GM12878 (cell line): ENCODE measurements around the gene PRKCB. TPM values are rescaled to one million over a fixed set of nuclear protein-coding genes. Genes with fewer than 3 reads are reported as not detected.

Experiments
- ATAC-seq: fragments of 200-7000 bp; cut with Tn5 transposase; 3 replicates; pipeline ENCODE4 v1.9.1; 2020; ENCODE audit warnings: mild to moderate bottlenecking, moderate library complexity
- BruUV-seq: library from RNA; stranded (reverse); fragments of 400-500 nt; replicated peaks from 2 replicates; lab custom pipeline; 2021; lab: Mats Ljungman, UMichigan
- CTCF ChIA-PET: fragments of 300-600 bp; sonication (Branson Sonifier 250); formaldehyde crosslinking; extraction: SDS; loops from one replicate; lab custom pipeline; 2021; ENCODE audit warnings: inconsistent platforms; lab: Yijun Ruan, JAX
- POLR2A ChIA-PET: fragments of 350-600 bp; formaldehyde crosslinking; extraction: SDS; loops from one replicate; lab custom pipeline; 2021; ENCODE audit warnings: inconsistent platforms; lab: Charles Lee
- RAD21 ChIA-PET: fragments of 300-600 bp; sonication (Branson Sonifier 250); formaldehyde crosslinking; loops from one replicate; lab custom pipeline; 2023; ENCODE audit warnings: antibody characterized with exemption; ENCODE audit not compliant: unreplicated experiment; lab: Charles Lee
- SMC1A ChIA-PET: fragments of 300-600 bp; sonication (Branson Sonifier 250); formaldehyde crosslinking; loops from one replicate; lab custom pipeline; 2023; ENCODE audit not compliant: unreplicated experiment, uncharacterized antibody; lab: Charles Lee
- DNase-seq: peaks from one replicate; pipeline ENCODE4 v3.0.0-alpha.2; 2011; ENCODE audit warnings: low read depth, low spot score
- FAIRE-seq: peaks from 3 replicates; lab custom pipeline; 2011; peaks lifted over from hg19 to GRCh38; lab: Jason Lieb, UNC
- H2AFZ ChIP-seq: 2 replicates; pipeline ENCODE4 v1.6.0; 2011; ENCODE audit warnings: low read depth, low read length, control low read depth; ENCODE audit not compliant: control insufficient read depth
- H3K27ac ChIP-seq: 2 replicates; pipeline ENCODE4 v1.5.1; 2011; ENCODE audit warnings: control low read depth; ENCODE audit not compliant: control insufficient read depth, insufficient read depth
- H3K27me3 ChIP-seq, 2 experiments: replicated peaks in 1 of 2; 2 replicates each; pipeline versions ENCODE4 v1.6.0 to v1.6.1; 2011; ENCODE audit warnings: low read length in 1 of 2; ENCODE audit not compliant: control insufficient read depth in 2 of 2, insufficient read depth in 2 of 2
- H3K36me3 ChIP-seq, 2 experiments: 2 replicates each; pipeline ENCODE4 v1.5.1; 2011; ENCODE audit warnings: low read length in 1 of 2; ENCODE audit not compliant: control insufficient read depth in 2 of 2, insufficient read depth in 2 of 2
- H3K4me1 ChIP-seq: 2 replicates; pipeline ENCODE4 v1.6.1; 2011; ENCODE audit warnings: mild to moderate bottlenecking, low read length, moderate library complexity, mixed read lengths; ENCODE audit not compliant: control insufficient read depth, insufficient read depth
- H3K4me2 ChIP-seq: 2 replicates; pipeline ENCODE4 v1.6.0; 2011; ENCODE audit warnings: control low read depth; ENCODE audit not compliant: control insufficient read depth, insufficient read depth
- H3K4me3 ChIP-seq: fragments of 200-600 bp; sonication (generic); 2 replicates; pipeline ENCODE4 v1.5.1; 2016
- H3K79me2 ChIP-seq: 2 replicates; pipeline ENCODE4 v1.6.0; 2011; ENCODE audit warnings: low read length; ENCODE audit not compliant: control insufficient read depth, insufficient read depth
- H3K9ac ChIP-seq: 2 replicates; pipeline ENCODE4 v1.8.0; 2011; ENCODE audit warnings: low read length, control low read depth, mixed read lengths; ENCODE audit not compliant: control insufficient read depth, insufficient read depth
- H3K9me3 ChIP-seq: replicated peaks from 3 replicates; pipeline ENCODE4 v1.5.1; 2011; ENCODE audit warnings: mild to moderate bottlenecking, low read length; ENCODE audit not compliant: control insufficient read depth, insufficient read depth
- H4K20me1 ChIP-seq: 2 replicates; pipeline ENCODE4 v1.6.0; 2011; ENCODE audit not compliant: control insufficient read depth, insufficient read depth
- CBFB ChIP-seq: IDR thresholded peaks from 2 replicates; pipeline ENCODE4 v1.6.1; 2016; ENCODE audit warnings: antibody characterized with exemption, low read depth
- CEBPZ ChIP-seq: fragments of 150-350 bp; IDR thresholded peaks from 2 replicates; pipeline ENCODE4 v1.6.1; 2016; ENCODE audit warnings: low read depth, low read length
- CHD4 ChIP-seq: fragments of 200-600 bp; sonication (generic); IDR thresholded peaks from 2 replicates; pipeline ENCODE4 v1.6.1; 2016; ENCODE audit warnings: mild to moderate bottlenecking
- HDAC2 ChIP-seq: fragments of 200-600 bp; sonication (generic); IDR thresholded peaks from 2 replicates; pipeline ENCODE4 v1.6.1; 2017
- MEF2A ChIP-seq: IDR thresholded peaks from 2 replicates; pipeline ENCODE4 v1.6.1; 2011; ENCODE audit warnings: low read depth, mild to moderate bottlenecking, low read length, moderate library complexity; ENCODE audit not compliant: insufficient read depth
- MYC ChIP-seq: IDR thresholded peaks from 2 replicates; pipeline ENCODE4 v1.6.1; 2011; ENCODE audit warnings: mild to moderate bottlenecking, low read length, moderate library complexity, inconsistent platforms; ENCODE audit not compliant: insufficient read depth, insufficient replicate concordance, insufficient read length, severe bottlenecking
- NR2F1 ChIP-seq: fragments of 450-650 bp; conservative IDR thresholded peaks from 2 replicates; pipeline ENCODE4 v1.6.1; 2017; ENCODE audit warnings: mild to moderate bottlenecking
- PRDM15 ChIP-seq: fragments of 450-650 bp; formaldehyde crosslinking; IDR thresholded peaks from 2 replicates; pipeline ENCODE4 v1.4.0; 2020; ENCODE audit warnings: mild to moderate bottlenecking, moderate library complexity
- RELB ChIP-seq: fragments of 450-650 bp; IDR thresholded peaks from 2 replicates; pipeline ENCODE4 v1.6.1; 2017; ENCODE audit warnings: low read depth, mild to moderate bottlenecking, moderate library complexity
- SMAD1 ChIP-seq: fragments of 450-650 bp; IDR thresholded peaks from 2 replicates; pipeline ENCODE4 v1.6.1; 2018; ENCODE audit warnings: mild to moderate bottlenecking, low read depth; ENCODE audit not compliant: partially characterized antibody
- SUPT20H ChIP-seq: IDR thresholded peaks from 2 replicates; pipeline ENCODE4 v1.6.1; 2011; ENCODE audit warnings: low read depth, mild to moderate bottlenecking, low read length, moderate library complexity, borderline replicate concordance; ENCODE audit not compliant: control insufficient read depth
- ZNF207 ChIP-seq: fragments of 450-650 bp; IDR thresholded peaks from 2 replicates; pipeline ENCODE4 v1.6.1; 2014; ENCODE audit warnings: antibody characterized with exemption, mild to moderate bottlenecking, borderline replicate concordance
- WGBS: methylation state at CpG from one replicate; pipeline ENCODE4 v1.1.6; 2016; ENCODE audit warnings: low lambda C conversion rate; ENCODE audit not compliant: insufficient replicate concordance, insufficient coverage; ENCODE audit errors: missing lambda C conversion rate; 5-methylcytosine and 5-hydroxymethylcytosine counted together
- in situ Hi-C: fragments of 300-500 bp; cut with MboI; formaldehyde crosslinking; loops from 9 replicates; pipeline ENCODE4 v1.14.3; 2018; ENCODE audit warnings: mixed read lengths
- intact Hi-C: fragments of 100-400 bp; cut with micrococcal nuclease; formaldehyde crosslinking; loops from one replicate; pipeline ENCODE4 v1.14.2; 2022; ENCODE audit not compliant: unreplicated experiment
- polyA plus RNA-seq, 11 experiments: library from polyadenylated mRNA; depleted of rRNA in 4 of 11; unstranded in 6 of 11; stranded (reverse) in 5 of 11; fragments of >200 nt; fragmentation: Nextera tagmentation in 4 of 11; fragmentation: Illumina TruSeq in 1 of 11; extraction: Ambion mirVana in 4 of 11; extraction: Trizol in 1 of 11; gene quantifications; 1 replicate in 1 of 11; 2 replicates in 10 of 11; pipeline versions ENCODE4 v1.2.1 to v1.2.3, GENCODE V29; 2011 to 2016; ENCODE audit warnings: inconsistent platforms in 2 of 11, missing spikeins in 2 of 11, low read depth in 1 of 11
- total RNA-seq, 4 experiments: library from RNA; depleted of rRNA in 3 of 4; stranded (reverse); fragments of >200 nt in 3 of 4; fragmentation: Illumina TruSeq in 1 of 4; extraction: Trizol in 1 of 4; gene quantifications; 2 replicates each; pipeline versions ENCODE4 v1.2.1 to v1.2.3, GENCODE V29; 2013 to 2021

The PRKCB gene
- total and polyA plus RNA-seq, 10 of the 15 experiments (the other 5 are each of a cell fraction or from before 2014, with no cell fraction given): 21.4 to 158 (median 97.3) TPM

GRCh38 chr16:23901178-23902033, 65.6 kb downstream of the PRKCB start:
- H3K4me1 ChIP-seq: peaks cover 9% of the 10 kb centered on the region
- no TSS peak for BruUV-seq
- H3K79me2 ChIP-seq: peaks cover 54% of the 10 kb centered on the region
- intact Hi-C loops (loop anchor here (5.0 kb wide), 1 partner anchor 99 kb away; no protein-coding TSS in a partner anchor), in situ Hi-C loops (no loop called here)
- no peak for DNase-seq
- no peak for FAIRE-seq
- H3K9me3 ChIP-seq: no peaks in the 10 kb centered on the region
- no peak overlapping the region for H3K4me3 ChIP-seq
- CTCF ChIA-PET: no interaction called here
- H3K36me3 ChIP-seq: peaks cover 0 to 20% of the 10 kb centered on the region in 2 experiments; a peak in 2 of 4 replicates
- POLR2A ChIA-PET: interaction anchor here (0.8 kb wide), 1 partner anchor 12 kb away, joined by 4 read pairs; no protein-coding TSS in a partner anchor
- RAD21 ChIA-PET: no interaction called here
- no peak overlapping the region for H2AFZ ChIP-seq
- no peaks in the 10 kb centered on the region for H3K27me3 ChIP-seq
- H4K20me1 ChIP-seq: peaks cover 3% of the 10 kb centered on the region
- WGBS: 82% methylated on average over 13 of the region's 13 CpGs
- no peak overlapping the region for H3K4me2 ChIP-seq
- SMC1A ChIA-PET: interaction anchor here (0.9 to 2.7 kb wide), 5 partner anchors 8 to 109 kb away, joined by 3 to 13 read pairs (median 4); no protein-coding TSS in a partner anchor
- no peak for ATAC-seq
- no peak overlapping the region for H3K9ac ChIP-seq
- H3K27ac ChIP-seq: no peak overlapping the region; the same call in none of the 2 replicates
- TF ChIP-seq NR2F1 (no peak), ZNF207 (no peak), SUPT20H (no peak), CBFB (no peak), SMAD1 (no peak), HDAC2 (no peak), CHD4 (no peak), MYC (no peak), MEF2A (no peak), CEBPZ (no peak), PRDM15 (CRISPR knock-in tag) (no peak), RELB (no peak)
